ENCODE measurements around the gene ADAM29.

DNA sequence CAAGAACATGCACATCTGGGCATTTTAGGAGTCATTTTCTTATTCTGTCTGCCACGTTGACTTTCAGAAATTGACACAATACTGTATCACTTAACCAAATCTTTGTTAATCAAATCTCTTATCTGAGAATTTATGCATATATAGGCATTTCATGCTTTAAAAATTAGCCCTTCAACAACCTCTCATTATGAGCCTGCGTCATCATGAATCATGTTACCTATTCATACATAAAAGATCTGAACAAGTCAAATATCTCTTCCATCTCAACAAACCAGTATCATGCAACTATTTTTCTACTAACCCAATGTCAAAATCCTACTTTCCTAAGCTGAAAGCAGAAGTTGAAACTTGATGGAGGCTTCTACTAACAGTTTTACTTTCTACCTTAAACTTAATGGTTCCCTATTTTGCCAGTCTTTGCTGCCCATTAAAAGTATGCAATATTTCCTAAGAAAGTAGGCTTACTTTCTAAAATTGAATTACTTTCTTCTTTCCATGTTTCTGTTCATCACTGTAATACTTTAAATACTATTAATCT, 1.8 kb downstream of the ADAM29 start:
- no peak for TF ChIP-seq PATZ1 (CRISPR knock-in tag; IDR thresholded peaks at IDR 0.05; ENCODE audit: borderline replicate concordance)
- TF ChIP-seq ZNF70 (CRISPR knock-in tag; IDR thresholded peaks at IDR 0.05): no peak
- no peak for TF ChIP-seq GLIS3 (CRISPR knock-in tag; IDR thresholded peaks at IDR 0.05)
- no peak for TF ChIP-seq ESRRG (CRISPR knock-in tag; IDR thresholded peaks at IDR 0.05)
- TF ChIP-seq ZNF565 (CRISPR knock-in tag; conservative IDR thresholded peaks at IDR 0.05; ENCODE audit: low read depth): no peak
- TF ChIP-seq CREB5 (CRISPR knock-in tag; IDR thresholded peaks at IDR 0.05; ENCODE audit: low read depth): no peak
- TF ChIP-seq ARNTL (CRISPR knock-in tag; IDR thresholded peaks at IDR 0.05; ENCODE audit: borderline replicate concordance, low read depth): no peak

Data from SK-N-SH treated with all-trans-retinoic acid at 6 μM for 48 hours (cell line).